ENCODE results near the gene TIAM2. TPM values are rescaled to one million over a fixed set of nuclear protein-coding genes. Genes with fewer than 3 reads are reported as not detected.

The TIAM2 gene
- total RNA-seq, 4 donors from 2014 or later = 8.6 to 17.0 (median 14.8) TPM

DNA sequence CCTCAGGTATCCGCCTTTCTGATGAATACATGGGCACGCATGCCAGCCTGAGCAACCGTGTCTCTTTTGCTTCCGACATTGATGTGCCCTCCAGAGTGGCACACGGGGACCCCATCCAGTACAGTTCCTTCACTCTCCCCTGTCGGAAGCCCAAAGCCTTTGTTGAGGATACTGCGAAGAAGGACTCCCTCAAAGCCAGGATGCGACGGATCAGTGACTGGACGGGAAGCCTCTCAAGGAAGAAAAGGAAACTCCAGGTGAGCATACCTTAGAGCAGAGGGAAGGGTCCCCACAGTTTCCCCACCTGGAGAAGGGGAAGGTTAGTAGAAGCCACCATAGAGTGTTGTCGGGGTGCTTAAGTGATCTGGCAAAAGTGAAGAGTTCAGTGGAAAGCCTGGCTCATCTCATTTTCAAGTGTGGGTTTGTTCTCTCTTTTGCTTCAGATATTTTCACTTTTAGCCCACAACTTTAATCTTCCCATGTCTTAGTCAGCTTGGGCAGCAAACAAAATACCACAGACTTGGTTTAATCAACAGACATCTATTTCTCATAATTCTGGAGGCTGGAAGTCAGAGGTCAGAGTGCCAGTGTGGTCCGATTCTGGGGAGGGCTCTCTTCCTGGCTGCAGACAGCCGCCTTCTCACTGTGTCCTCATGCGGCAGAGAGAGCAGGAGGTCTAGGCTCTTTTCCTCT lies 135.2 kb downstream of the TIAM2 start:
- WGBS = 96% methylated on average over 14 of the region's 14 CpGs
- DNase-seq (ENCODE audit: extremely low spot score) = no peak
- TF ChIP-seq, protein P1, sequence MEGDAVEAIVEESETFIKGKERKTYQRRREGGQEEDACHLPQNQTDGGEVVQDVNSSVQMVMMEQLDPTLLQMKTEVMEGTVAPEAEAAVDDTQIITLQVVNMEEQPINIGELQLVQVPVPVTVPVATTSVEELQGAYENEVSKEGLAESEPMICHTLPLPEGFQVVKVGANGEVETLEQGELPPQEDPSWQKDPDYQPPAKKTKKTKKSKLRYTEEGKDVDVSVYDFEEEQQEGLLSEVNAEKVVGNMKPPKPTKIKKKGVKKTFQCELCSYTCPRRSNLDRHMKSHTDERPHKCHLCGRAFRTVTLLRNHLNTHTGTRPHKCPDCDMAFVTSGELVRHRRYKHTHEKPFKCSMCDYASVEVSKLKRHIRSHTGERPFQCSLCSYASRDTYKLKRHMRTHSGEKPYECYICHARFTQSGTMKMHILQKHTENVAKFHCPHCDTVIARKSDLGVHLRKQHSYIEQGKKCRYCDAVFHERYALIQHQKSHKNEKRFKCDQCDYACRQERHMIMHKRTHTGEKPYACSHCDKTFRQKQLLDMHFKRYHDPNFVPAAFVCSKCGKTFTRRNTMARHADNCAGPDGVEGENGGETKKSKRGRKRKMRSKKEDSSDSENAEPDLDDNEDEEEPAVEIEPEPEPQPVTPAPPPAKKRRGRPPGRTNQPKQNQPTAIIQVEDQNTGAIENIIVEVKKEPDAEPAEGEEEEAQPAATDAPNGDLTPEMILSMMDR (IDR thresholded peaks at IDR 0.05) = no peak
- no peak for TF ChIP-seq EP300 (IDR thresholded peaks at IDR 0.05)
- Histone ChIP-seq H3K27me3 (no peaks in the 10 kb centered on the region), H3K4me1 (peaks cover 0 to 6% (median 1%) of the 10 kb centered on the region in 4 donors), H3K4me3 (no peak overlapping the region), H3K36me3 (peaks cover 0 to 6% (median 0%) of the 10 kb centered on the region in 4 donors), H3K27ac (replicated peaks in 1 of 4) (no peak overlapping the region), H3K9me3 (no peaks in the 10 kb centered on the region)
- intact Hi-C loops (cut with DNase I) = no loop called here

DNA sequence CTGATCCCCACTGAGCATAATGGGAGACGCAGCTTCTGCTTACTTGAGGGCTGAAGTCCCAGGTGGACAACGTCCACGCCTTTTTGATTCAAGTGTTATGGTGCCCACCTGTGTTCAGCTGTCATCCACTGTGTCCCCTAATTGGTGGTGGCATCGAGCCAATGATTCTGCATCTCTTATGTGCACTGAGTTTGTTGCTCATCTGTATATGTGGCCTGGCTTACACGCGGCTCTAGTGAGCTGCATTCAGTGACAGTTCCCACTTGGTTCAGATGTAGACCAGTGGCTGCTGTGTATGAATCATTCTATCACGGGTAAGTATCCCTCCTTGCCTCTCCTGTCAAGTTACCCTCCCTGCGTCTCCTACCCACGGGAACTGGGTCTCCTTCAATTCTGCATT lies 137.5 kb downstream of the TIAM2 start:
- intact Hi-C loops (cut with DNase I) = no loop called here
- Histone ChIP-seq H3K27me3 (no peaks in the 10 kb centered on the region), H3K4me1 (peaks cover 0 to 6% (median 0%) of the 10 kb centered on the region in 4 donors), H3K27ac (replicated peaks in 1 of 4) (no peak overlapping the region), H3K9me3 (no peaks in the 10 kb centered on the region), H3K36me3 (peaks cover 0 to 6% (median 0%) of the 10 kb centered on the region in 4 donors), H3K4me3 (no peak overlapping the region)
- 92% methylated on average over 9 of the region's 9 CpGs for WGBS
- TF ChIP-seq, protein P1 (IDR thresholded peaks at IDR 0.05) = no peak
- no peak for TF ChIP-seq POLR2AphosphoS5 (IDR thresholded peaks at IDR 0.05)
- TF ChIP-seq POLR2A (IDR thresholded peaks at IDR 0.05; ENCODE audit: low read depth) = no peak
- TF ChIP-seq EP300 (IDR thresholded peaks at IDR 0.05) = no peak
- DNase-seq (ENCODE audit: extremely low spot score) = no peak

DNA sequence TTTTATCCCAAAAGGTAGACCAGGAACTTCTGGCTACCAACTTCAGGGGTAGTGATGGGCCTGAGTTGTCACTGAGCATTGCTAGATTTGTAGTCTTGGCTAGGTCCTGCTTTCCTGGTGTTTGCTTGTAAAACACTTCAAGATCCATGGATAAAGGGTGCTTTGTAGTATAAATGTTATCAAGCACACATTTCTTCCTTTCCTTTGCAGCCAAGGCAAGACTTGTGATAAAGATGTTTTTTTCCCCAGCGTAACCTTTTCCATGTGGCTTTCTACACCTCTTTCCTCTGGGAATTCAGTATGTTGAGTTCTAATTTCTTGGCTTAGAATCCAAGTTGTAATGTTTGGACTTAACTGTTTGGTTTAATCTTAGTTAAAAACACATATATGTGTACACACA lies 145.9 kb downstream of the TIAM2 start:
- Histone ChIP-seq H3K9me3 (no peaks in the 10 kb centered on the region), H3K4me3 (no peak overlapping the region), H3K36me3 (no peaks in the 10 kb centered on the region), H3K27me3 (no peaks in the 10 kb centered on the region), H3K4me1 (peaks cover 18 to 24% (median 21%) of the 10 kb centered on the region in 4 donors), H3K27ac (replicated peaks in 1 of 4) (no peak overlapping the region)
- intact Hi-C loops (cut with DNase I) = no loop called here
- DNase-seq (ENCODE audit: extremely low spot score) = no peak
- TF ChIP-seq, protein P1 (IDR thresholded peaks at IDR 0.05) = no peak
- TF ChIP-seq POLR2AphosphoS5 (IDR thresholded peaks at IDR 0.05) = no peak
- WGBS = 78% methylated on average over 1 of the region's 1 CpG

DNA sequence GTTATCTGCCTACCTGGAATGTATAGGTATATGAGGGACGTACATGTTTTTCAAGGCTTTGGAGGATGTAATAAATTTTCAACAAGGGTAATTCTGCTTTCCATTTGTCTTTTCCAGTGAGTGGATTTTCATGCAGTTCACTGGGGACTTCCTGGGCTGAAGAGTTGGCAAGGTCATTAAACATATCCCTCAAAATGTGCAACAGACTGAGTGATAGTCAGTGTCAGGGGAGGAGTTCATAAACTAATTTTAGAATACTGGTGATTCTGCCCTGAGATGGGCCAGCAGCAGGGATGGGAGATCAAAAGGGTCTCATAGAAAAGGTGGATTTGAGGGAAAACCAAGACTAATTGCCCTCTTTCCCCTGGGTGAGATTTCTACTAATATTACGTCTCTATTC lies 146.4 kb downstream of the TIAM2 start:
- 97% methylated on average over 2 of the region's 2 CpGs for WGBS
- DNase-seq (ENCODE audit: extremely low spot score) = no peak
- H3K4me3 ChIP-seq = no peak overlapping the region
- H3K4me1 ChIP-seq = peaks cover 18 to 24% (median 21%) of the 10 kb centered on the region in 4 donors
- intact Hi-C loops (cut with DNase I) = no loop called here
- no peaks in the 10 kb centered on the region for H3K27me3 ChIP-seq
- TF ChIP-seq, protein P1 (IDR thresholded peaks at IDR 0.05) = no peak
- TF ChIP-seq EP300 (IDR thresholded peaks at IDR 0.05) (no peak), POLR2AphosphoS5 (IDR thresholded peaks at IDR 0.05) (no peak), POLR2A (IDR thresholded peaks at IDR 0.05; ENCODE audit: low read depth) (no peak)
- H3K27ac ChIP-seq (replicated peaks in 1 of 4) = no peak overlapping the region
- H3K9me3 ChIP-seq = no peaks in the 10 kb centered on the region
- H3K36me3 ChIP-seq = no peaks in the 10 kb centered on the region

All from esophagus muscularis mucosa (tissue), 4 donors.